Neuronal stem cell (in vitro differentiated cells): ENCODE measurements around the gene CCL20.

Experiments used
- DNase-seq: peaks from one replicate; pipeline ENCODE4 v3.0.0-alpha.2; 2013; ENCODE audit warnings: low spot score
- H2AFZ ChIP-seq: one replicate; pipeline ENCODE4 v1.6.1; 2013; ENCODE audit warnings: mild to moderate bottlenecking, low read length, inconsistent platforms
- H2AK5ac ChIP-seq: 2 replicates; pipeline ENCODE4 v1.6.1; 2013; ENCODE audit warnings: low read depth, mild to moderate bottlenecking, inconsistent platforms, low read length, moderate library complexity, mixed read lengths
- H2BK120ac ChIP-seq: 2 replicates; pipeline ENCODE4 v1.6.1; 2013; ENCODE audit warnings: low read depth, mild to moderate bottlenecking, inconsistent platforms, low read length, moderate library complexity, mixed read lengths
- H2BK12ac ChIP-seq: one replicate; pipeline ENCODE4 v1.6.1; 2013; ENCODE audit warnings: low read length, inconsistent platforms
- H2BK15ac ChIP-seq: 2 replicates; pipeline ENCODE4 v1.6.1; 2013; ENCODE audit warnings: mild to moderate bottlenecking, low read length, inconsistent platforms, mixed read lengths
- H2BK5ac ChIP-seq: one replicate; pipeline ENCODE4 v1.6.1; 2013; ENCODE audit warnings: inconsistent platforms, mild to moderate bottlenecking, low read length, moderate library complexity
- H3K14ac ChIP-seq: one replicate; pipeline ENCODE4 v1.6.1; 2013; ENCODE audit warnings: low read length, inconsistent platforms
- H3K18ac ChIP-seq: 2 replicates; pipeline ENCODE4 v1.6.1; 2013; ENCODE audit warnings: low read length, inconsistent platforms
- H3K23ac ChIP-seq: 2 replicates; pipeline ENCODE4 v1.6.1; 2013; ENCODE audit warnings: low read depth, mild to moderate bottlenecking, mixed read lengths, low read length, inconsistent platforms; ENCODE audit not compliant: poor library complexity
- H3K27ac ChIP-seq: replicated peaks from 3 replicates; pipeline ENCODE4 v1.5.1; 2013; ENCODE audit warnings: low read length, inconsistent platforms
- H3K27me3 ChIP-seq, 3 experiments: 2 replicates each; pipeline ENCODE4 v1.6.1; 2013; ENCODE audit warnings: low read length in 3 of 3, mild to moderate bottlenecking in 2 of 3, inconsistent platforms in 1 of 3, low read depth in 1 of 3, mixed read lengths in 1 of 3, moderate library complexity in 1 of 3; ENCODE audit not compliant: control insufficient read depth in 3 of 3, insufficient read depth in 3 of 3
- H3K36me3 ChIP-seq, 2 donors: replicated peaks in 1 of 2; 2 replicates each; pipeline ENCODE4 v1.6.1; 2013; ENCODE audit warnings: low read length in 2 of 2; ENCODE audit not compliant: control insufficient read depth in 2 of 2, insufficient read depth in 2 of 2
- H3K4ac ChIP-seq: 2 replicates; pipeline ENCODE4 v1.6.1; 2013; ENCODE audit warnings: inconsistent platforms, mild to moderate bottlenecking, low read length, moderate library complexity
- H3K4me1 ChIP-seq, 2 donors: 1 replicate in 1 of 2; 2 replicates in 1 of 2; pipeline ENCODE4 v1.6.1; 2013; ENCODE audit warnings: low read length in 2 of 2, low read depth in 1 of 2; ENCODE audit not compliant: control insufficient read depth in 2 of 2, insufficient read depth in 1 of 2
- H3K4me2 ChIP-seq: one replicate; pipeline ENCODE4 v1.6.1; 2013; ENCODE audit warnings: mild to moderate bottlenecking, low read length, inconsistent platforms; ENCODE audit not compliant: insufficient read depth, poor library complexity, severe bottlenecking
- H3K4me3 ChIP-seq, 2 donors: 2 replicates each; pipeline ENCODE4 v1.5.1; 2013; ENCODE audit warnings: low read length in 2 of 2, mild to moderate bottlenecking in 2 of 2, inconsistent platforms in 1 of 2, moderate library complexity in 1 of 2
- H3K79me1 ChIP-seq: one replicate; pipeline ENCODE4 v1.6.1; 2013; ENCODE audit warnings: low read depth, mild to moderate bottlenecking, inconsistent platforms, low read length, moderate library complexity
- H3K9ac ChIP-seq: one replicate; pipeline ENCODE4 v1.6.1; 2013; ENCODE audit warnings: mild to moderate bottlenecking, low read depth, low read length, inconsistent platforms; ENCODE audit not compliant: poor library complexity
- H3K9me3 ChIP-seq, 2 donors: replicated peaks in 1 of 2; 2 replicates each; pipeline versions ENCODE3 to v1.6.1; 2013; ENCODE audit warnings: low read length in 2 of 2, mild to moderate bottlenecking in 2 of 2, inconsistent platforms in 1 of 2, low read depth in 1 of 2, mixed read lengths in 1 of 2, moderate library complexity in 1 of 2; ENCODE audit not compliant: control insufficient read depth in 2 of 2, insufficient read depth in 1 of 2
- H4K8ac ChIP-seq: one replicate; pipeline ENCODE4 v1.6.1; 2013; ENCODE audit warnings: low read depth, mild to moderate bottlenecking, inconsistent platforms, low read length, moderate library complexity
- H4K91ac ChIP-seq: one replicate; pipeline ENCODE4 v1.6.1; 2013; ENCODE audit warnings: low read length, low read depth, mild to moderate bottlenecking, inconsistent platforms; ENCODE audit not compliant: poor library complexity
- WGBS, 2 donors: extraction: QIAGEN DNeasy Blood & Tissue Kit; methylation state at CpG; one replicate each; pipeline ENCODE4 v1.1.7; 2013; ENCODE audit warnings: missing lambda C conversion rate in 2 of 2, mixed read lengths in 1 of 2; ENCODE audit not compliant: insufficient read length in 2 of 2, insufficient replicate concordance in 1 of 2; ENCODE audit errors: extremely low coverage in 2 of 2; 5-methylcytosine and 5-hydroxymethylcytosine counted together

The CCL20 gene

DNA sequence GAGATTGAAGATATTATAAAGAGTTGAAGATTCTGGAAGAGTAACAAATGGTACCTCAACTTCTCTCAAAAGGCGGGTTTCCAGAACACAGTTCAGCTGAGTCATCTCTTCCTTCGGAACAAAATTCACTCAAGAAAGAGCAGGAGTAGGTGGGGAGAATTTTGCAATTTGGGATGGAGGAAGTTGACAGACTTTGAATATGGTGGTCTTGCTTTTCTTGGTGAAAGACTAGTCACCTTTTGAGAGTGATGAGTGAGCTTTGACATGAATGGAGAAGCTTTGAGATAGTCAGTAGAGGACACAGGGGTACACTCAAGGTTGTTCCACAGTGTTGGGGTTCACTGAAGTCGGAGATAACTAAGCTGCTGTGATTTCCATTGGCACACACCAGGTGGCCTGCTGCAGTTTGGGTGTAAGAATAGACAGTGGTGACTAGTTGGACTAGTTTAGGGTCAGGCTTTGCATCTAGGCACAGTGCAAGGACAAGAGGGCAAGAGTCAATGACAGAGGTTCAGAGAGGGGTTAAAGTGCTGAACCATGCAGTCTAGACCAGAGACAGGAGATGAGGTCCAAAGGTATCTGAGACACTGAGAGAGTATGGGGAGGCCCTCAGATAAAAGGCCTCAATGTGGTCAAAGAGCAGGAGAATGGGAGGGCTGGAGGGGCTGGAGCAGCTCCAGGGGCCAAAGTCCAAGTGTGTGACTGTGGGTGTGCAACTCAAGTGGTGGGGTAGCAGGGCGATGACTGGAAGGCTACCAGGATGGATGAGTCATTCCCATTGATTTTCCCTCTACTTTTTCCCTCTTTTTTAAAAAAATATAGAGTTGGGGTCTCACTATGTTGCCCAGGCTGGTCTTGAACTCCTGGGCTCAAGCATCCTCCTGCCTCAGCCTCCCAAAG, 7.7 kb downstream of the CCL20 start:
- no peak for DNase-seq
- WGBS, 2 donors: no CpG with 5 or more reads among the region's 4 CpGs
- Histone ChIP-seq H3K4ac (no peak overlapping the region), H2BK15ac (no peak overlapping the region), H3K14ac (no peak overlapping the region), H2AK5ac (no peak overlapping the region), H3K23ac (no peak overlapping the region), H3K27me3 (no peaks in the 10 kb centered on the region), H3K9ac (no peak overlapping the region), H2AFZ (no peak overlapping the region), H2BK12ac (peak overlapping the region; percentile 14), H2BK120ac (no peak overlapping the region), H2BK5ac (no peak overlapping the region), H3K9me3 (no peaks in the 10 kb centered on the region), H3K4me3 (no peak overlapping the region), H4K8ac (no peak overlapping the region), H3K27ac (no peak overlapping the region), H3K18ac (no peak overlapping the region), H3K36me3 (no peaks in the 10 kb centered on the region), H3K79me1 (no peaks in the 10 kb centered on the region), H4K91ac (no peak overlapping the region), H3K4me2 (no peak overlapping the region), H3K4me1 (peaks cover 0 to 3% of the 10 kb centered on the region in 2 donors)

DNA sequence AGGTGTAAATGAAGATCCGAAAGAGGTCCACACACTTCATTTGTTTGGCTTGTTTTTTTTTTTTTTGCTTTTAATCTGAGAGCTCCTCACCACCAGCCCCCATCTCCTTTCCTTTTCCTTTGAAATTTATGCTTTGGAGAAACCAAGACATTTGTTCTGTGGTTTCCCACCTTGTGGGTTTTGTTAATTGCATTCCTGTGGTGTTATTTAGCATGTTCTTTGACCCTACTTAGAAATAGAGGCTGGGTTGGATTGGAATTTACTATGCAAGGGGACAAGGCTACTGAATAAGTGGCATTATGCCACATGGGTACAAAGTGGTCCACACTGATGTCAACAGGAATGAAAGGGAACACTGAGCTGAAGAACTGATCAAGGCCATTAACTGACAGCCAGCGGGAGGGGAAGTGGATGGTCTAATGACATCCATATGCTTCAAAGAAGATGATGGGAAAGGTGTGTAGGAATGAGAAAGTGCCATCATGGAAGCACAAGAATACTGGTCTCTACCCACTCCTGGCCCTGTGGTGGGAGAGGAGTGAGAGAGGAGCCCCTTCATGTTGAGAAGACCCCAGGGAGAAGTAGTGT, 8.9 kb downstream of the CCL20 start:
- no peak overlapping the region for H3K23ac ChIP-seq
- no peak overlapping the region for H4K91ac ChIP-seq
- no peak overlapping the region for H4K8ac ChIP-seq
- no peaks in the 10 kb centered on the region for H3K79me1 ChIP-seq
- no peaks in the 10 kb centered on the region for H3K27me3 ChIP-seq
- no peak overlapping the region for H3K4me2 ChIP-seq
- H3K4ac ChIP-seq: no peak overlapping the region
- no CpG with 5 or more reads among the region's 2 CpGs for WGBS, 2 donors
- no peak overlapping the region for H3K9ac ChIP-seq
- no peaks in the 10 kb centered on the region for H3K9me3 ChIP-seq
- no peaks in the 10 kb centered on the region for H3K36me3 ChIP-seq
- peaks cover 0 to 3% of the 10 kb centered on the region in 2 donors for H3K4me1 ChIP-seq
- no peak overlapping the region for H2BK120ac ChIP-seq
- DNase-seq: no peak
- H2AFZ ChIP-seq: no peak overlapping the region
- H2BK12ac ChIP-seq: no peak overlapping the region
- H3K4me3 ChIP-seq: no peak overlapping the region
- H2AK5ac ChIP-seq: no peak overlapping the region
- no peak overlapping the region for H3K18ac ChIP-seq
- no peak overlapping the region for H2BK15ac ChIP-seq
- no peak overlapping the region for H3K27ac ChIP-seq
- no peak overlapping the region for H2BK5ac ChIP-seq
- H3K14ac ChIP-seq: no peak overlapping the region

DNA sequence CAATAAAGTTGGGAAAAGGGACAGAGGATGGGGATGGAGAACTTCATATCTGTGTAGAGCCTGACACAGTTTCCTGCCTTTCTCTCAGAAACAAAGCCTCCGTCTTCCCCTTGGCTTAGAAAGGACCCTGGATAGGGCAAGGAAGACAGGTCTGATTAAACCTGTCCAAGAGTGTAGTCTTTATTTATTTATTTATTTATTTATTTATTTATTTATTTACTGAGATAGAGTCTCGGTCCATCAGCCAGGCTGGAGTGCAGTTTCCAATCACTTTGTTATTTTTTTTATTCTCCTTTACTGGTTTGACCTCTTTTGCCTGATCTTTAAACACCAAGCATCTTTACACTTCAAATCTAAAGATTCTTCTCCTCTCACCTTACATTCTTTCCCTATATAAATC, 10.3 kb downstream of the CCL20 start:
- Histone ChIP-seq H3K4me3 (no peak overlapping the region), H3K27me3 (no peaks in the 10 kb centered on the region), H3K79me1 (no peaks in the 10 kb centered on the region), H2AK5ac (no peak overlapping the region), H3K4me2 (no peak overlapping the region), H3K9me3 (no peaks in the 10 kb centered on the region), H4K91ac (no peak overlapping the region), H3K36me3 (no peaks in the 10 kb centered on the region), H3K23ac (no peak overlapping the region), H2BK5ac (no peak overlapping the region), H2BK12ac (no peak overlapping the region), H4K8ac (no peak overlapping the region), H3K9ac (no peak overlapping the region), H3K4me1 (no peaks in the 10 kb centered on the region), H2AFZ (no peak overlapping the region), H2BK15ac (no peak overlapping the region), H2BK120ac (no peak overlapping the region), H3K27ac (no peak overlapping the region), H3K4ac (no peak overlapping the region), H3K18ac (no peak overlapping the region), H3K14ac (no peak overlapping the region)
- WGBS, 2 donors: no CpG with 5 or more reads among the region's 2 CpGs
- DNase-seq: no peak

DNA sequence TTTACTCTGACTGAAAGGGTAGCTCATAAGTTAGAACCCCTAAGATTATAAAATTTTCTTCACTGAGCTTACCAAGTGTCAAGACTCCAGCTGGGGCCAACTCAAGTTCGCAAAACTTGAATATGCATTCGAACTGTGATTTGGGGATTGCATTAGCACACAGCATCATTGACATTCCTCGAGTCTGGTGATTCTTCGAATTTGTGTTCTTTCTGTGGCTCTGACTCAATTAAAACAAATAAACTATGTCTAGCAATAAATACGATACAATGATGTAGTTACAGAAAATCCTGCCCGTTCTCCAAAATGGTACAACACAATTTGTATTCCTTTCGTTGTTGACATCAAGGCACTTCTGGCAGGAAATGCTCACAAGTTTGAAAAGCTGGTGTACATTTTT, 11.1 kb downstream of the CCL20 start:
- Histone ChIP-seq H4K8ac (no peak overlapping the region), H3K4me1 (no peaks in the 10 kb centered on the region), H2BK12ac (no peak overlapping the region), H3K18ac (no peak overlapping the region), H2AK5ac (no peak overlapping the region), H3K79me1 (no peaks in the 10 kb centered on the region), H3K14ac (no peak overlapping the region), H3K27me3 (no peaks in the 10 kb centered on the region), H3K36me3 (no peaks in the 10 kb centered on the region), H3K9ac (no peak overlapping the region), H3K4ac (no peak overlapping the region), H2BK5ac (no peak overlapping the region), H2BK120ac (no peak overlapping the region), H3K27ac (no peak overlapping the region), H3K4me2 (no peak overlapping the region), H4K91ac (no peak overlapping the region), H2AFZ (no peak overlapping the region), H3K4me3 (no peak overlapping the region), H3K23ac (no peak overlapping the region), H2BK15ac (no peak overlapping the region), H3K9me3 (no peaks in the 10 kb centered on the region)
- no peak for DNase-seq
- no CpG with 5 or more reads among the region's 7 CpGs for WGBS, 2 donors
